Measurements from ENCODE around the gene CES3.

Gene CES3

GRCh38 chr16:67011274-67011673 is 50.2 kb downstream of the CES3 start:
- no peak for DNase-seq

GRCh38 chr16:67013233-67013822 is 52.3 kb downstream of the CES3 start:
- DNase-seq = no peak

GRCh38 chr16:67013823-67014633 is 53.0 kb downstream of the CES3 start:
- DNase-seq = peak; percentile 83

GRCh38 chr16:67014634-67015312 is 53.7 kb downstream of the CES3 start:
- no peak for DNase-seq

- DNase-seq = no peak
Observed at GRCh38 chr16:67015313-67015731, 54.3 kb downstream of the CES3 start.

GRCh38 chr16:67016143-67016542 is 55.1 kb downstream of the CES3 start:
- no peak for DNase-seq

- DNase-seq = no peak
Observed at GRCh38 chr16:67016681-67017420, 55.8 kb downstream of the CES3 start.

- no peak for DNase-seq
Observed at GRCh38 chr16:67017421-67017750, 56.3 kb downstream of the CES3 start.

GRCh38 chr16:67017810-67018488 is 56.9 kb downstream of the CES3 start:
- peak; percentile 93 for DNase-seq

GRCh38 chr16:67019171-67019570 is 58.1 kb downstream of the CES3 start:
- DNase-seq = no peak

- no peak for DNase-seq
Observed at GRCh38 chr16:67021321-67021720, 60.3 kb downstream of the CES3 start.

GRCh38 chr16:67022531-67023214 is 61.6 kb downstream of the CES3 start:
- peak; percentile 15 for DNase-seq

- DNase-seq = no peak
Observed at GRCh38 chr16:67023689-67024088, 62.6 kb downstream of the CES3 start.

Measured in fibroblast of skin of scalp (primary cell).